Measurements from ENCODE around the gene SHROOM2. TPM values are rescaled to one million over a fixed set of nuclear protein-coding genes. Genes with fewer than 3 reads are reported as not detected.

The SHROOM2 gene
- total and polyA plus RNA-seq, 4 donors = 0.28 to 2.5 (median 1.2) TPM

GRCh38 chrX:9903146-9903545, 116.9 kb downstream of the SHROOM2 start:
- H3K4me1 ChIP-seq (ENCODE audit: control insufficient read depth in 1 of 2, insufficient read depth in 2 of 2, low read length in 2 of 2) = no peaks in the 10 kb centered on the region
- intact Hi-C loops (cut with DNase I) = no loop called here
- DNase-seq (no peak), ATAC-seq (ENCODE audit: low FRiP score) (no peak)
- no peaks in the 10 kb centered on the region for H3K27me3 ChIP-seq (ENCODE audit: control insufficient read depth in 1 of 2, insufficient read depth in 2 of 2, low read length in 1 of 2)
- H3K4me3 ChIP-seq (ENCODE audit: low read length in 2 of 2) = no peak overlapping the region
- WGBS, 2 donors = 87 to 92% methylated on average over 5 of the region's 5 CpGs
- H3K9me3 ChIP-seq (ENCODE audit: control insufficient read depth, low read length) = no peaks in the 10 kb centered on the region
- no peaks in the 10 kb centered on the region for H3K36me3 ChIP-seq (ENCODE audit: control insufficient read depth in 1 of 2, insufficient read depth in 2 of 2, low read length in 1 of 2)
- no peak overlapping the region for H3K27ac ChIP-seq (ENCODE audit: low read depth in 1 of 2, low read length in 2 of 2)

DNA sequence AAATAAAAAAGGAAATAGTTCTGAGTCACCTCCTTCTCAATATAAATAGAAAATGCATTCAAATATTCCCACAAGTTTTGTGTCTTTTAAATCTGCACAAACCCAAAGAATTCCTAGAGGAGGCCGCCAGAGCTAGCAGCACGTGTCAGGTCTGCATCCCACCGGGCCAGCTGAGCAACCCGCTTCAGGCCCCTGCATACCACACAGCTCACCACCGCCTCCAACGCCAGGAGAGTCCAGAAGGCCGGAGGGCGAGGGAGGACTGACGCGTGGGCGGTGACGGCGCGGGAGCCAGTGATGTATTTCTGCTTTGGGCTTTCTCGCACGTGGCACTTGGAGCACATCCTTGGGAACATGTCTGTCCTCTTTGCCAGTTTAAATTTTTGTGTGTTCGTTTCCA, 119.1 kb downstream of the SHROOM2 start:
- no peaks in the 10 kb centered on the region for H3K27me3 ChIP-seq (ENCODE audit: control insufficient read depth in 1 of 2, insufficient read depth in 2 of 2, low read length in 1 of 2)
- intact Hi-C loops (cut with DNase I) = no loop called here
- WGBS, 2 donors = 42 to 43% methylated on average over 17 of the region's 17 CpGs
- no peaks in the 10 kb centered on the region for H3K4me1 ChIP-seq (ENCODE audit: control insufficient read depth in 1 of 2, insufficient read depth in 2 of 2, low read length in 2 of 2)
- H3K36me3 ChIP-seq (ENCODE audit: control insufficient read depth in 1 of 2, insufficient read depth in 2 of 2, low read length in 1 of 2) = no peaks in the 10 kb centered on the region
- H3K9me3 ChIP-seq (ENCODE audit: control insufficient read depth, low read length) = no peaks in the 10 kb centered on the region
- no peak overlapping the region for H3K27ac ChIP-seq (ENCODE audit: low read depth in 1 of 2, low read length in 2 of 2)
- H3K4me3 ChIP-seq (ENCODE audit: low read length in 2 of 2) = no peak overlapping the region
- ATAC-seq (ENCODE audit: low FRiP score) (no peak), DNase-seq (no peak)

DNA sequence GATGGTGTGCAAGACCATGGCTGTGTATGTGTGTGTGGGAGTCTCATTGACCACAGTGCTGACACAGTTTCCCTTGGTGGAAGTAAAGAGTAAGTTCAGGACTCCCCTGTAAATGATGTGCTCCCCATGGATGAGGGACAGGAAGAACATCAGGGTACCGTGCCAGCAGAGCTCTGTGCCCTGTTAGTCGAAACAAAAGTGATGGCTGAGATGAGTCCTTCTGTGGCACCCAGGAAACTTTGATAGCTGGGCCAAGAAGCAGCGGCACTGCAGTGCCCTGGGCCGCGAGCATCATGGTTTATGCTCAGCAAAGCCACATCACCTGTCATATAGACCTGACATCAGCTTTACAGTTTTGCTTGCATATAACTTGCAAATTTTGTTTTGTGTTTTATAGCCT, 119.5 kb downstream of the SHROOM2 start:
- Histone ChIP-seq H3K27me3 (ENCODE audit: control insufficient read depth in 1 of 2, insufficient read depth in 2 of 2, low read length in 1 of 2) (no peaks in the 10 kb centered on the region), H3K4me1 (ENCODE audit: control insufficient read depth in 1 of 2, insufficient read depth in 2 of 2, low read length in 2 of 2) (no peaks in the 10 kb centered on the region), H3K36me3 (ENCODE audit: control insufficient read depth in 1 of 2, insufficient read depth in 2 of 2, low read length in 1 of 2) (no peaks in the 10 kb centered on the region), H3K27ac (ENCODE audit: low read depth in 1 of 2, low read length in 2 of 2) (no peak overlapping the region), H3K4me3 (ENCODE audit: low read length in 2 of 2) (no peak overlapping the region), H3K9me3 (ENCODE audit: control insufficient read depth, low read length) (no peaks in the 10 kb centered on the region)
- ATAC-seq (ENCODE audit: low FRiP score) (no peak), DNase-seq (no peak)
- intact Hi-C loops (cut with DNase I) = no loop called here
- WGBS, 2 donors = 87 to 93% methylated on average over 5 of the region's 5 CpGs

GRCh38 chrX:9906919-9907318, 120.7 kb downstream of the SHROOM2 start:
- no peaks in the 10 kb centered on the region for H3K4me1 ChIP-seq (ENCODE audit: control insufficient read depth in 1 of 2, insufficient read depth in 2 of 2, low read length in 2 of 2)
- no peaks in the 10 kb centered on the region for H3K36me3 ChIP-seq (ENCODE audit: control insufficient read depth in 1 of 2, insufficient read depth in 2 of 2, low read length in 1 of 2)
- intact Hi-C loops (cut with DNase I) = no loop called here
- DNase-seq = no peak
- WGBS, 2 donors = 88 to 94% methylated on average over 10 of the region's 10 CpGs
- H3K27ac ChIP-seq (ENCODE audit: low read depth in 1 of 2, low read length in 2 of 2) = no peak overlapping the region
- no peaks in the 10 kb centered on the region for H3K9me3 ChIP-seq (ENCODE audit: control insufficient read depth, low read length)
- H3K27me3 ChIP-seq (ENCODE audit: control insufficient read depth in 1 of 2, insufficient read depth in 2 of 2, low read length in 1 of 2) = no peaks in the 10 kb centered on the region
- no peak for ATAC-seq (ENCODE audit: low FRiP score)
- no peak overlapping the region for H3K4me3 ChIP-seq (ENCODE audit: low read length in 2 of 2)

DNA sequence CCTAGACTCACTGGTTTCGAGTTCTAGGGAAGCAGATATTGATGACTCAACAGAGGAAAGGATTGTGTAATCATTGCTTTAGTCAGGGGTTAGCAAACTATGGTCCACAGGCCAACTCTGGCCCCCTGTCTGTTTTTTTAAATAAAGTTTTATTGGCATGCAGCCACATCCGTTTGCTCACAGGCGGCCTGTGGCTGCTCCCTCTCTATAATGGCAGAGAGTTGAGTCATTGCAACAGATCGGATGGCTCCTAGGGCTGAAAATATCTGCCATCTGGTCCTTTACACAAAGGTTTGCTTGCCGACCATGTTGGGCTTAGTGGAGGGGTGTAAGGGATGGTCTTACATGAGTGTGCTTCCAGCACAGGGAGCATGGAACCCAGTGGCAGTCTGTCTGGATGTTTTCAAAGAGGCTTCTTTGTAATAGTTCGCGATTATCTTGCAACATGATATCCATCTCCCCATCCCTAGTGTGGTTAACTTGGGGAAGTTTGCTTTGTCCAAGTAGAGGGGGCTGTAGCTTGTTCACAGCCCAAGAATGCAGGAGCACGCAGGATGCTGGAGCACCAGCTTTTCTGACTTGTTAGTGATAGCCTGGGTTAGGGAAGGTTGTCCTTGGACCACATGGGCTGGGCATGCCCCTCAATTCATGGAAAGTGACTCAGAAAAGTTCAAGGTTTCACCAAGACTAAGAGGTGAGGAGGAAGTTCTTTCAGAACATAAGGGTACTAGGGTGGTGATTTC, 121.6 kb downstream of the SHROOM2 start:
- H3K9me3 ChIP-seq (ENCODE audit: control insufficient read depth, low read length) = no peaks in the 10 kb centered on the region
- intact Hi-C loops (cut with DNase I) = no loop called here
- no peaks in the 10 kb centered on the region for H3K4me1 ChIP-seq (ENCODE audit: control insufficient read depth in 1 of 2, insufficient read depth in 2 of 2, low read length in 2 of 2)
- no peak overlapping the region for H3K27ac ChIP-seq (ENCODE audit: low read depth in 1 of 2, low read length in 2 of 2)
- DNase-seq (no peak), ATAC-seq (ENCODE audit: low FRiP score) (no peak)
- H3K27me3 ChIP-seq (ENCODE audit: control insufficient read depth in 1 of 2, insufficient read depth in 2 of 2, low read length in 1 of 2) = no peaks in the 10 kb centered on the region
- no peak overlapping the region for H3K4me3 ChIP-seq (ENCODE audit: low read length in 2 of 2)
- WGBS, 2 donors = 77 to 93% methylated on average over 8 of the region's 8 CpGs
- H3K36me3 ChIP-seq (ENCODE audit: control insufficient read depth in 1 of 2, insufficient read depth in 2 of 2, low read length in 1 of 2) = no peaks in the 10 kb centered on the region

DNA sequence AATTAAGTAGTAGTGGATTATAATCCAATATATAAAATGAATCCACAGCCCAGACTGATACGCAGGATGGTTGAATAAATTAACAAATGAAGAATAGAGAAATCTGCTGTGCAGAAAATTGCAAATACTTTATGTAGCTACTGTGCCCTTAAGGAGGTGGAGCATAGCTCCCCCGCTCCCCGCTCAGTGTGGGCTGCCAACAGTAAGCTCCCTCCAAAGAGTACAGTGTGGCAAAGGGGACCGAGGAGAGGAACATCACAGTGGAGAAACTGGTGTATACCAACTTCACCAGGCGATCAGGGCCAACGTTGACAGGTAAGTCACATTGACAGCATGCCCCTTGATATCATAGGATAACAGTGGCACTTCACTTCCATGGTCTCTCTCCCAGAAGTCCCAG, 123.0 kb downstream of the SHROOM2 start:
- DNase-seq (no peak), ATAC-seq (ENCODE audit: low FRiP score) (no peak)
- Histone ChIP-seq H3K36me3 (ENCODE audit: control insufficient read depth in 1 of 2, insufficient read depth in 2 of 2, low read length in 1 of 2) (no peaks in the 10 kb centered on the region), H3K27ac (ENCODE audit: low read depth in 1 of 2, low read length in 2 of 2) (no peak overlapping the region), H3K9me3 (ENCODE audit: control insufficient read depth, low read length) (no peaks in the 10 kb centered on the region), H3K4me3 (ENCODE audit: low read length in 2 of 2) (no peak overlapping the region), H3K4me1 (ENCODE audit: control insufficient read depth in 1 of 2, insufficient read depth in 2 of 2, low read length in 2 of 2) (no peaks in the 10 kb centered on the region), H3K27me3 (ENCODE audit: control insufficient read depth in 1 of 2, insufficient read depth in 2 of 2, low read length in 1 of 2) (no peaks in the 10 kb centered on the region)
- 89 to 95% methylated on average over 6 of the region's 6 CpGs for WGBS, 2 donors
- intact Hi-C loops (cut with DNase I) = no loop called here

DNA sequence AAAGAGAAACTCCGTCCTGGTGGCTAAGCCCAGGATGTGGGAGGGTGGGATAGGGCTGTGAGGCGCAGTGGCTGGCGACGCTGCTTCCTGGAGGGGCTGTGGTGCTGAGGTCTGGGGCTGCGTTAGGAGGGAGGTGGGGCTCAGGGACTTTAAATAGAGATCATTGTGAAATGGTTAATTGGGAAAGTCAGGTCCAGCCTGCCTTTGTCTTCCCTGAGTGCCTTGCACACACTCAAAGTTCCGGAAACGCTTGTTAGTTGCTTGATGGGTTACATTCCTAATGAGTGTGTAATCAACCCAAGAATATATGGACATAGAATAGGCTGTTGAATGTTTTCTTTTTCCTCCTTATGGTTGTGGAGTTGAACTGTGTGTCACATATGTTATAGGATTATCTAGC, 125.3 kb downstream of the SHROOM2 start:
- Histone ChIP-seq H3K9me3 (ENCODE audit: control insufficient read depth, low read length) (no peaks in the 10 kb centered on the region), H3K27ac (ENCODE audit: low read depth in 1 of 2, low read length in 2 of 2) (no peak overlapping the region), H3K4me3 (ENCODE audit: low read length in 2 of 2) (no peak overlapping the region), H3K27me3 (ENCODE audit: control insufficient read depth in 1 of 2, insufficient read depth in 2 of 2, low read length in 1 of 2) (no peaks in the 10 kb centered on the region), H3K4me1 (ENCODE audit: control insufficient read depth in 1 of 2, insufficient read depth in 2 of 2, low read length in 2 of 2) (no peaks in the 10 kb centered on the region), H3K36me3 (ENCODE audit: control insufficient read depth in 1 of 2, insufficient read depth in 2 of 2, low read length in 1 of 2) (no peaks in the 10 kb centered on the region)
- DNase-seq (no peak), ATAC-seq (ENCODE audit: low FRiP score) (no peak)
- 69 to 81% methylated on average over 7 of the region's 7 CpGs for WGBS, 2 donors
- intact Hi-C loops (cut with DNase I) = no loop called here

GRCh38 chrX:9912351-9913145, 126.3 kb downstream of the SHROOM2 start:
- 51 to 55% methylated on average over 31 of the region's 31 CpGs for WGBS, 2 donors
- Histone ChIP-seq H3K4me3 (ENCODE audit: low read length in 2 of 2) (no peak overlapping the region), H3K9me3 (ENCODE audit: control insufficient read depth, low read length) (no peaks in the 10 kb centered on the region), H3K27me3 (ENCODE audit: control insufficient read depth in 1 of 2, insufficient read depth in 2 of 2, low read length in 1 of 2) (no peaks in the 10 kb centered on the region), H3K27ac (ENCODE audit: low read depth in 1 of 2, low read length in 2 of 2) (no peak overlapping the region), H3K36me3 (ENCODE audit: control insufficient read depth in 1 of 2, insufficient read depth in 2 of 2, low read length in 1 of 2) (no peaks in the 10 kb centered on the region), H3K4me1 (ENCODE audit: control insufficient read depth in 1 of 2, insufficient read depth in 2 of 2, low read length in 2 of 2) (no peaks in the 10 kb centered on the region)
- ATAC-seq (ENCODE audit: low FRiP score) = no peak
- intact Hi-C loops (cut with DNase I) = no loop called here
- DNase-seq = no peak

- H3K9me3 ChIP-seq (ENCODE audit: control insufficient read depth, low read length) = no peaks in the 10 kb centered on the region
- H3K36me3 ChIP-seq (ENCODE audit: control insufficient read depth in 1 of 2, insufficient read depth in 2 of 2, low read length in 1 of 2) = no peaks in the 10 kb centered on the region
- 88% methylated on average over 4 of the region's 4 CpGs for WGBS, 2 donors
- DNase-seq (no peak), ATAC-seq (ENCODE audit: low FRiP score) (no peak)
- intact Hi-C loops (cut with DNase I) = no loop called here
- H3K4me3 ChIP-seq (ENCODE audit: low read length in 2 of 2) = no peak overlapping the region
- no peak overlapping the region for H3K27ac ChIP-seq (ENCODE audit: low read depth in 1 of 2, low read length in 2 of 2)
- no peaks in the 10 kb centered on the region for H3K4me1 ChIP-seq (ENCODE audit: control insufficient read depth in 1 of 2, insufficient read depth in 2 of 2, low read length in 2 of 2)
- H3K27me3 ChIP-seq (ENCODE audit: control insufficient read depth in 1 of 2, insufficient read depth in 2 of 2, low read length in 1 of 2) = no peaks in the 10 kb centered on the region
Observed at GRCh38 chrX:9913146-9913433, 126.9 kb downstream of the SHROOM2 start.
